HL-60 (cell line): ENCODE data around the gene ZFAND5.

ENCODE experiments used
- DNase-seq, 2 experiments: peaks; one replicate each; pipeline ENCODE4 v3.0.0-alpha.2; 2010 to 2020; ENCODE audit warnings: low read depth in 1 of 2, low spot score in 1 of 2
- H3K27ac ChIP-seq: fragments of 250-450 bp; sonication (Bioruptor Pico); replicated peaks from 2 replicates; pipeline ENCODE4 v1.5.1; 2020; ENCODE audit warnings: mild to moderate bottlenecking, moderate library complexity
- H3K27me3 ChIP-seq: fragments of 250-450 bp; sonication (Bioruptor Pico); 2 replicates; pipeline ENCODE4 v1.5.1; 2021; ENCODE audit warnings: mild to moderate bottlenecking, moderate library complexity; ENCODE audit not compliant: insufficient read depth, poor library complexity, severe bottlenecking
- H3K4me3 ChIP-seq: replicated peaks from 2 replicates; pipeline ENCODE4 v1.5.1; 2011; ENCODE audit warnings: mild to moderate bottlenecking, control low read depth, low read length; ENCODE audit not compliant: insufficient read depth
- GABPA ChIP-seq: IDR thresholded peaks from 2 replicates; pipeline ENCODE4 v1.6.1; 2012; ENCODE audit warnings: low read depth
- POLR2AphosphoS5 ChIP-seq: IDR thresholded peaks from 2 replicates; pipeline ENCODE4 v1.6.1; 2012; ENCODE audit warnings: low read depth
- SPI1 ChIP-seq: IDR thresholded peaks from 2 replicates; pipeline ENCODE4 v1.6.1; 2012; ENCODE audit warnings: low read depth, mild to moderate bottlenecking, borderline replicate concordance
- TF ChIP-seq, protein P1 (sequence below): IDR thresholded peaks from one replicate; pipeline ENCODE4 v1.5.1; 2011; ENCODE audit warnings: low read length, control low read depth, inconsistent platforms; ENCODE audit not compliant: insufficient read depth
- TF ChIP-seq, protein P2 (sequence below): IDR thresholded peaks from 2 replicates; pipeline ENCODE4 v1.6.1; 2012; ENCODE audit warnings: low read depth; ENCODE audit not compliant: insufficient replicate concordance

ZFAND5 gene

DNA sequence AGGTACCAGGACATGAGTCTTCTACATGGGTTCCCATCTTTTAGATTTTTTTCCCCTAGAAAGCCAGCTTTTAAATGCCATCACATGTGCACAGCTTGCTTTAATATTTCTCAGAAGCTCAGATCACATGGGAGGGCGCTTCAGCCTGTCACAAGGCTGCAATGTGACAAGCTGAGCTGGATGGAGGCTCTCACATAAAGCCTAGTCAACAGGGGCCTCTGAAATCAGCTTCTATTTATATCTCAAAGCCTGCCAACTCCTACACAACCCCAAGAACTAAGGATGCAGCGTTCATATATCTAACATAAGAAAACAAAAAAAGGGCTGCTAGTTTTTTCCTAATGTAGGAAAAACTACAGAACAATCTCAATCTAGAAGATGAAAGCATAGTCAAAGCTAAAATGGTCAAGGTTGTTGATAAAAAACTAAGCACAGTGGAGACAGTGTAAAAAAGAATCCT, 2.3 kb downstream of the ZFAND5 start:
- Histone ChIP-seq H3K27me3 (no peaks in the 10 kb centered on the region), H3K4me3 (peak overlapping the region; percentile 79), H3K27ac (peak overlapping the region; percentile 92; the same call in 1 of the 2 replicates)
- TF ChIP-seq, protein P1, sequence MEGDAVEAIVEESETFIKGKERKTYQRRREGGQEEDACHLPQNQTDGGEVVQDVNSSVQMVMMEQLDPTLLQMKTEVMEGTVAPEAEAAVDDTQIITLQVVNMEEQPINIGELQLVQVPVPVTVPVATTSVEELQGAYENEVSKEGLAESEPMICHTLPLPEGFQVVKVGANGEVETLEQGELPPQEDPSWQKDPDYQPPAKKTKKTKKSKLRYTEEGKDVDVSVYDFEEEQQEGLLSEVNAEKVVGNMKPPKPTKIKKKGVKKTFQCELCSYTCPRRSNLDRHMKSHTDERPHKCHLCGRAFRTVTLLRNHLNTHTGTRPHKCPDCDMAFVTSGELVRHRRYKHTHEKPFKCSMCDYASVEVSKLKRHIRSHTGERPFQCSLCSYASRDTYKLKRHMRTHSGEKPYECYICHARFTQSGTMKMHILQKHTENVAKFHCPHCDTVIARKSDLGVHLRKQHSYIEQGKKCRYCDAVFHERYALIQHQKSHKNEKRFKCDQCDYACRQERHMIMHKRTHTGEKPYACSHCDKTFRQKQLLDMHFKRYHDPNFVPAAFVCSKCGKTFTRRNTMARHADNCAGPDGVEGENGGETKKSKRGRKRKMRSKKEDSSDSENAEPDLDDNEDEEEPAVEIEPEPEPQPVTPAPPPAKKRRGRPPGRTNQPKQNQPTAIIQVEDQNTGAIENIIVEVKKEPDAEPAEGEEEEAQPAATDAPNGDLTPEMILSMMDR: no peak
- TF ChIP-seq SPI1 (no peak), GABPA (no peak), POLR2AphosphoS5 (no peak)
- TF ChIP-seq, protein P2, sequence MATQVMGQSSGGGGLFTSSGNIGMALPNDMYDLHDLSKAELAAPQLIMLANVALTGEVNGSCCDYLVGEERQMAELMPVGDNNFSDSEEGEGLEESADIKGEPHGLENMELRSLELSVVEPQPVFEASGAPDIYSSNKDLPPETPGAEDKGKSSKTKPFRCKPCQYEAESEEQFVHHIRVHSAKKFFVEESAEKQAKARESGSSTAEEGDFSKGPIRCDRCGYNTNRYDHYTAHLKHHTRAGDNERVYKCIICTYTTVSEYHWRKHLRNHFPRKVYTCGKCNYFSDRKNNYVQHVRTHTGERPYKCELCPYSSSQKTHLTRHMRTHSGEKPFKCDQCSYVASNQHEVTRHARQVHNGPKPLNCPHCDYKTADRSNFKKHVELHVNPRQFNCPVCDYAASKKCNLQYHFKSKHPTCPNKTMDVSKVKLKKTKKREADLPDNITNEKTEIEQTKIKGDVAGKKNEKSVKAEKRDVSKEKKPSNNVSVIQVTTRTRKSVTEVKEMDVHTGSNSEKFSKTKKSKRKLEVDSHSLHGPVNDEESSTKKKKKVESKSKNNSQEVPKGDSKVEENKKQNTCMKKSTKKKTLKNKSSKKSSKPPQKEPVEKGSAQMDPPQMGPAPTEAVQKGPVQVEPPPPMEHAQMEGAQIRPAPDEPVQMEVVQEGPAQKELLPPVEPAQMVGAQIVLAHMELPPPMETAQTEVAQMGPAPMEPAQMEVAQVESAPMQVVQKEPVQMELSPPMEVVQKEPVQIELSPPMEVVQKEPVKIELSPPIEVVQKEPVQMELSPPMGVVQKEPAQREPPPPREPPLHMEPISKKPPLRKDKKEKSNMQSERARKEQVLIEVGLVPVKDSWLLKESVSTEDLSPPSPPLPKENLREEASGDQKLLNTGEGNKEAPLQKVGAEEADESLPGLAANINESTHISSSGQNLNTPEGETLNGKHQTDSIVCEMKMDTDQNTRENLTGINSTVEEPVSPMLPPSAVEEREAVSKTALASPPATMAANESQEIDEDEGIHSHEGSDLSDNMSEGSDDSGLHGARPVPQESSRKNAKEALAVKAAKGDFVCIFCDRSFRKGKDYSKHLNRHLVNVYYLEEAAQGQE: no peak
- peak in 1 of 2 experiments; percentile 51 for DNase-seq

DNA sequence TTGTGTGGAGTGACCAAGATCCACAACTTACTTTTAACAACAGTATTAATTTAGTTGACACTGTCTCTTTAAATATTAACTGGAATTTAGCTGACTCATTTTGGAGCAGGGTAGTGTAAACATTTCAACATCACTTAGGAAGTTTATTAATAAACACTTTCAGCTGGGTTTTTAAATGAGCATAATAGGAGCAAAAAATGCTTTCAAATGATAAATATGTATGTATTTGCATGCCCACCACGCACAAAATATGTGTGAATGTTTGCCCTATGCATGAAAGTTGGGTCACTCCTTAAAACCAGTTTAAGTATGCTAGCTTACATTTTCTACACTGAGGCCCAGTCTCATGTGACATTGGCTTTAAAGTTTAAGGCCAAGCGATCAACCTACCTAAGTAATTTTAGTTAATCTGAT, 2.9 kb downstream of the ZFAND5 start:
- TF ChIP-seq, protein P1: no peak
- no peak for TF ChIP-seq POLR2AphosphoS5
- no peak for TF ChIP-seq SPI1
- no peak for TF ChIP-seq GABPA
- TF ChIP-seq, protein P2: no peak
- Histone ChIP-seq H3K4me3 (peak overlapping the region; percentile 79), H3K27ac (peak overlapping the region; percentile 41), H3K27me3 (no peaks in the 10 kb centered on the region)
- DNase-seq: no peak

GRCh38 chr9:72361217-72361616, 3.8 kb downstream of the ZFAND5 start:
- peak overlapping the region; percentile 41 for H3K27ac ChIP-seq
- TF ChIP-seq SPI1 (no peak), POLR2AphosphoS5 (no peak), GABPA (no peak)
- TF ChIP-seq, protein P2: no peak
- TF ChIP-seq, protein P1: no peak
- no peak overlapping the region for H3K4me3 ChIP-seq
- DNase-seq: no peak
- no peaks in the 10 kb centered on the region for H3K27me3 ChIP-seq
